ENCODE data around the gene HS3ST5.

DNA sequence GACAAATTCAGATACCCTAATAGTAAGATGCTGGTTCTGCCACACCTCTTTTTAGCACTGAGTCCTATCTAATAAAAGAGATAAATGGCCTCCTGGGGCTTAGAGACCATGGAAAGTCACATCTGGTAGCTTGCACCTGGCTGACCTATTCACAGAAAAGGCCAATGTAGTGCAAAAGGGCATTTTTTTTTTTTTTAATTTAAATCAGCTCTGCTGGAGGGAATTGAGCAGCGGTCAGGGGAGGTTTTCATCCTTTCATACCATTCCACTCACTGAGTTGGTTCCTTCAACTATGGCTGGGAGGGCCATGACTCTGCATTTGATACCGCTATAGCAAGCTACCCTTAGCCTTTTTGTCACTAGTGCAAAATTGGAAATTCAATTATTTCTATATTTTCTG is 20.1 kb upstream of the HS3ST5 start:
- TF ChIP-seq POLR2AphosphoS5 (IDR thresholded peaks at IDR 0.05; ENCODE audit: low read depth, low read length) (no peak), SIN3A (IDR thresholded peaks at IDR 0.05; ENCODE audit: borderline replicate concordance, insufficient read depth, low read length) (no peak)

Data from PFSK-1 (cell line).